K562 (cell line): ENCODE measurements around the gene EXOC4. TPM values are rescaled to one million over a fixed set of nuclear protein-coding genes. Genes with fewer than 3 reads are reported as not detected.

Source experiments
- ATAC-seq: fragments of 200-7000 bp; cut with Tn5 transposase; 3 replicates; pipeline ENCODE4 v1.9.1; 2020; ENCODE audit warnings: moderate library complexity
- BruUV-seq: library from RNA; stranded (reverse); fragments of 400-500 nt; replicated peaks from 2 replicates; lab custom pipeline; 2021; lab: Mats Ljungman, UMichigan
- CTCF ChIA-PET: fragments of 300-600 bp; formaldehyde crosslinking; extraction: SDS; loops from one replicate; lab custom pipeline; 2021; ENCODE audit warnings: low intra/inter-chr PET ratio; lab: Yijun Ruan, JAX
- POLR2A ChIA-PET: fragments of 300-600, 350-650 bp; sonication (Branson Sonifier 250); formaldehyde crosslinking; extraction: SDS; loops from one replicate; lab custom pipeline; 2021; ENCODE audit warnings: antibody characterized with exemption, inconsistent platforms; lab: Yijun Ruan, JAX
- DNase-seq, 4 experiments: peaks; one replicate each; pipeline versions ENCODE4 v3.0.0 to v3.0.0-alpha.2; 2011 to 2018; ENCODE audit warnings: low spot score in 3 of 4, mixed read lengths in 3 of 4; ENCODE audit errors: extremely low read depth in 1 of 4
- FAIRE-seq: peaks from 2 replicates; lab custom pipeline; 2011; peaks lifted over from hg19 to GRCh38; lab: Jason Lieb, UNC
- H2AFZ ChIP-seq: 2 replicates; pipeline ENCODE4 v1.6.0; 2011; ENCODE audit warnings: low read depth, low read length, control low read depth, inconsistent platforms
- H3K27ac ChIP-seq: fragments of 200-600 bp; 3 replicates; pipeline ENCODE4 v1.8.0; 2011; ENCODE audit warnings: low read depth, mild to moderate bottlenecking, control low read depth, inconsistent platforms, low read length, moderate library complexity, mixed read lengths; ENCODE audit errors: extremely low read depth
- H3K27me3 ChIP-seq, 2 experiments: fragments of 300-600 bp in 1 of 2; 2 replicates in 1 of 2; 3 replicates in 1 of 2; pipeline versions ENCODE4 v1.6.0 to v1.8.0; 2011; ENCODE audit warnings: inconsistent platforms in 2 of 2, low read length in 2 of 2, mild to moderate bottlenecking in 1 of 2, mixed read lengths in 1 of 2, moderate library complexity in 1 of 2; ENCODE audit not compliant: control insufficient read depth in 2 of 2, insufficient read depth in 2 of 2
- H3K36me3 ChIP-seq: fragments of 300-600 bp; 3 replicates; pipeline ENCODE4 v1.8.0; 2011; ENCODE audit warnings: mild to moderate bottlenecking, low read length, inconsistent platforms; ENCODE audit not compliant: control insufficient read depth, insufficient read depth
- H3K4me1 ChIP-seq, 2 experiments: fragments of 200-600 bp in 1 of 2; replicated peaks in 1 of 2; 2 replicates in 1 of 2; 3 replicates in 1 of 2; pipeline versions ENCODE4 v1.5.1 to v1.8.0; 2011; ENCODE audit warnings: inconsistent platforms in 2 of 2, low read length in 2 of 2, mild to moderate bottlenecking in 1 of 2, mixed read lengths in 1 of 2, moderate library complexity in 1 of 2; ENCODE audit not compliant: control insufficient read depth in 2 of 2, insufficient read depth in 2 of 2
- H3K4me2 ChIP-seq: 2 replicates; pipeline ENCODE4 v1.6.1; 2011; ENCODE audit warnings: low read length, control low read depth, inconsistent platforms, mixed read lengths; ENCODE audit not compliant: insufficient read depth
- H3K4me3 ChIP-seq: fragments of 200-600 bp; sonication (generic), shearing (Covaris generic); 2 replicates; pipeline ENCODE4 v1.5.1; 2016; ENCODE audit warnings: control low read depth, inconsistent platforms
- H3K79me2 ChIP-seq: fragments of 200-600 bp; 3 replicates; pipeline ENCODE4 v1.8.0; 2011; ENCODE audit warnings: low read length, inconsistent platforms; ENCODE audit not compliant: control insufficient read depth, insufficient read depth
- H3K9ac ChIP-seq, 2 experiments: 2 replicates each; pipeline versions ENCODE4 v1.6.0 to v1.6.1; 2011; ENCODE audit warnings: low read depth in 2 of 2, low read length in 2 of 2, control low read depth in 1 of 2, inconsistent platforms in 1 of 2, mild to moderate bottlenecking in 1 of 2, mixed read lengths in 1 of 2; ENCODE audit not compliant: insufficient read depth in 1 of 2
- H3K9me1 ChIP-seq: one replicate; pipeline ENCODE4 v1.6.0; 2011; ENCODE audit warnings: inconsistent platforms, mild to moderate bottlenecking, low read length, moderate library complexity; ENCODE audit not compliant: control insufficient read depth, insufficient read depth
- H3K9me3 ChIP-seq: replicated peaks from 2 replicates; pipeline ENCODE4 v1.5.1; 2011; ENCODE audit warnings: low read depth, low read length, inconsistent platforms; ENCODE audit not compliant: control insufficient read depth, insufficient read depth
- H4K20me1 ChIP-seq: replicated peaks from 2 replicates; pipeline ENCODE4 v1.6.1; 2011; ENCODE audit warnings: low read length, inconsistent platforms, mixed read lengths; ENCODE audit not compliant: control insufficient read depth, insufficient read depth
- CC2D1A ChIP-seq: fragments of 450-650 bp; IDR thresholded peaks from 2 replicates; pipeline ENCODE4 v1.6.1; 2017; ENCODE audit warnings: mild to moderate bottlenecking
- CEBPZ ChIP-seq: fragments of 150-350 bp; IDR thresholded peaks from 2 replicates; pipeline ENCODE4 v1.6.1; 2014; ENCODE audit warnings: low read depth, mild to moderate bottlenecking, low read length, borderline replicate concordance
- MEIS2 ChIP-seq: fragments of 450-650 bp; IDR thresholded peaks from 2 replicates; pipeline ENCODE4 v1.6.1; 2014; ENCODE audit warnings: mild to moderate bottlenecking; ENCODE audit not compliant: partially characterized antibody
- RBBP5 ChIP-seq: fragments of 200-600 bp; sonication (generic); IDR thresholded peaks from 2 replicates; pipeline ENCODE4 v1.6.1; 2012; ENCODE audit warnings: borderline replicate concordance, mild to moderate bottlenecking, low read length, control low read depth, inconsistent platforms; ENCODE audit not compliant: insufficient read depth, poor library complexity, severe bottlenecking
- SMAD2 ChIP-seq: fragments of 150-350 bp; IDR thresholded peaks from 2 replicates; pipeline ENCODE4 v1.6.1; 2014; ENCODE audit warnings: low read depth, mild to moderate bottlenecking, low read length
- SPI1 ChIP-seq: IDR thresholded peaks from 2 replicates; pipeline ENCODE4 v1.6.1; 2011; ENCODE audit warnings: low read depth, low read length, control low read depth, borderline replicate concordance
- TAF15 ChIP-seq: fragments of 200-400 bp; formaldehyde crosslinking; IDR thresholded peaks from 2 replicates; pipeline ENCODE4 v1.6.1; 2017; ENCODE audit warnings: mild to moderate bottlenecking, low read depth, low read length, moderate library complexity
- TARDBP ChIP-seq: fragments of 450-650 bp; IDR thresholded peaks from 2 replicates; pipeline ENCODE4 v1.6.1; 2016
- ZFPM2 ChIP-seq: fragments of 250-450 bp; sonication (Bioruptor Pico); IDR thresholded peaks from 2 replicates; pipeline ENCODE4 v1.5.1; 2022; ENCODE audit warnings: mild to moderate bottlenecking
- ZNF23 ChIP-seq: fragments of 250-450 bp; sonication (Bioruptor Pico); IDR thresholded peaks from 2 replicates; pipeline ENCODE4 v1.4.0; 2020; ENCODE audit warnings: mild to moderate bottlenecking
- WGBS: fragments of 100-300 bp; shearing (Covaris generic); methylation state at CpG from one replicate; pipeline ENCODE4 v1.1.6; 2016; ENCODE audit warnings: low coverage, mixed read lengths; ENCODE audit not compliant: insufficient coverage; ENCODE audit errors: missing lambda C conversion rate; 5-methylcytosine and 5-hydroxymethylcytosine counted together
- in situ Hi-C: fragments of 300-500 bp; cut with MboI; formaldehyde crosslinking; loops from 4 replicates; pipeline ENCODE4 v1.15.0; 2018; ENCODE audit warnings: inconsistent platforms, mixed read lengths
- intact Hi-C: fragments of 100-400 bp; cut with micrococcal nuclease; formaldehyde crosslinking; loops from 2 replicates; pipeline ENCODE4 v1.14.2; 2022
- polyA plus RNA-seq, 8 experiments: library from polyadenylated mRNA; depleted of rRNA in 4 of 8; stranded (reverse) in 5 of 8; unstranded in 3 of 8; fragments of >200 nt; fragmentation: Nextera tagmentation in 2 of 8; fragmentation: Illumina TruSeq in 1 of 8; extraction: Ambion mirVana in 2 of 8; extraction: Trizol in 1 of 8; gene quantifications; 2 replicates each; pipeline versions ENCODE4 v1.2.1 to v1.2.3, GENCODE V29; 2011 to 2014; ENCODE audit warnings: inconsistent platforms in 1 of 8, missing spikeins in 1 of 8
- total RNA-seq, 7 experiments: library from RNA; depleted of rRNA in 6 of 7; stranded (reverse); fragments of >200 nt in 6 of 7; fragmentation: Illumina TruSeq in 2 of 7; extraction: Trizol in 2 of 7; gene quantifications; 2 replicates each; pipeline versions ENCODE4 v1.2.1 to v1.2.3, GENCODE V29; 2011 to 2021; ENCODE audit warnings: low replicate concordance in 1 of 7
- TF ChIP-seq, protein P1 (sequence below): sonication (generic); formaldehyde crosslinking; IDR thresholded peaks from 2 replicates; pipeline ENCODE4 v1.8.1; 2023; ENCODE audit warnings: mild to moderate bottlenecking, missing genetic modification reagents
- TF ChIP-seq, protein P2 (sequence below): fragments of 250-450 bp; sonication (Bioruptor Pico); IDR thresholded peaks from 2 replicates; pipeline ENCODE4 v1.8.0; 2022; ENCODE audit warnings: inconsistent platforms

EXOC4 gene
- total and polyA plus RNA-seq, 9 of the 15 experiments (the other 6 are each of a cell fraction or from before 2014, with no cell fraction given): 18.5 to 73.1 (median 46.6) TPM

DNA sequence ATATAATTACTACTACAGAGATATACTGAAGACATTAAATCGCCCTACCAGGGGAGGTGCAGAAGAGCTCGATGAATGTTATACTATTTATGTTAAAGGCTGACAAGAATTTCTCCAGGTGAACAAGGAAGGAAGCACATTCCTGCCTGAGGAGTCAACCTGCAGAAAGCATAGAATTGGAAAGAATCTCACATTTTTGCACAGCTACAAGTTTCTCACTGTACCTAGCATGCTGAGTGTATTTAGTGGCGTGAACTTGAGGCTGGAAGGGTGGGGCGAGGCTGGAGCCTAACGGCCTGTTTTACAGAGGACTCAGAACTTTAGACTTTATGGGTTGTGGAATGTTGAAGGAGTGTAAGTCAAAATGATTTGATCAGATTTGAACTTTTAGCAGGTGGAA is 500.6 kb downstream of the EXOC4 start:
- WGBS: 9% methylated on average over 5 of the region's 5 CpGs
- no peaks in the 10 kb centered on the region for H3K9me1 ChIP-seq
- no peak overlapping the region for H3K27ac ChIP-seq
- CTCF ChIA-PET: no interaction called here
- in situ Hi-C loops (no loop called here), intact Hi-C loops (no loop called here)
- H3K79me2 ChIP-seq: no peaks in the 10 kb centered on the region
- no peaks in the 10 kb centered on the region for H3K27me3 ChIP-seq
- DNase-seq (no peak), FAIRE-seq (no peak), ATAC-seq (no peak)
- no peak overlapping the region for H3K4me3 ChIP-seq
- H3K36me3 ChIP-seq: no peaks in the 10 kb centered on the region
- no TSS peak for BruUV-seq
- no peaks in the 10 kb centered on the region for H3K9me3 ChIP-seq
- POLR2A ChIA-PET: interaction anchor here (0.8 to 1.5 kb wide), 2 partner anchors 13 to 374 kb away, joined by 3 to 4 read pairs; partner anchors contain the start of gene LRGUK
- H3K9ac ChIP-seq: no peak overlapping the region
- no peaks in the 10 kb centered on the region for H3K4me1 ChIP-seq
- H3K4me2 ChIP-seq: no peak overlapping the region
- H4K20me1 ChIP-seq: no peaks in the 10 kb centered on the region; the same call in 1 of the 2 replicates
- H2AFZ ChIP-seq: no peak overlapping the region
- TF ChIP-seq SPI1: no peak
- no peak for TF ChIP-seq TARDBP
- no peak for TF ChIP-seq ZFPM2 (CRISPR knock-in tag)
- no peak for TF ChIP-seq SMAD2
- TF ChIP-seq TAF15: no peak
- TF ChIP-seq, protein P1, sequence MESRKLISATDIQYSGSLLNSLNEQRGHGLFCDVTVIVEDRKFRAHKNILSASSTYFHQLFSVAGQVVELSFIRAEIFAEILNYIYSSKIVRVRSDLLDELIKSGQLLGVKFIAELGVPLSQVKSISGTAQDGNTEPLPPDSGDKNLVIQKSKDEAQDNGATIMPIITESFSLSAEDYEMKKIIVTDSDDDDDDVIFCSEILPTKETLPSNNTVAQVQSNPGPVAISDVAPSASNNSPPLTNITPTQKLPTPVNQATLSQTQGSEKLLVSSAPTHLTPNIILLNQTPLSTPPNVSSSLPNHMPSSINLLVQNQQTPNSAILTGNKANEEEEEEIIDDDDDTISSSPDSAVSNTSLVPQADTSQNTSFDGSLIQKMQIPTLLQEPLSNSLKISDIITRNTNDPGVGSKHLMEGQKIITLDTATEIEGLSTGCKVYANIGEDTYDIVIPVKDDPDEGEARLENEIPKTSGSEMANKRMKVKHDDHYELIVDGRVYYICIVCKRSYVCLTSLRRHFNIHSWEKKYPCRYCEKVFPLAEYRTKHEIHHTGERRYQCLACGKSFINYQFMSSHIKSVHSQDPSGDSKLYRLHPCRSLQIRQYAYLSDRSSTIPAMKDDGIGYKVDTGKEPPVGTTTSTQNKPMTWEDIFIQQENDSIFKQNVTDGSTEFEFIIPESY (CRISPR knock-in tag): no peak
- TF ChIP-seq RBBP5: no peak
- TF ChIP-seq CEBPZ: no peak
- no peak for TF ChIP-seq ZNF23 (CRISPR knock-in tag)
- no peak for TF ChIP-seq MEIS2
- TF ChIP-seq CC2D1A: no peak
- TF ChIP-seq, protein P2, sequence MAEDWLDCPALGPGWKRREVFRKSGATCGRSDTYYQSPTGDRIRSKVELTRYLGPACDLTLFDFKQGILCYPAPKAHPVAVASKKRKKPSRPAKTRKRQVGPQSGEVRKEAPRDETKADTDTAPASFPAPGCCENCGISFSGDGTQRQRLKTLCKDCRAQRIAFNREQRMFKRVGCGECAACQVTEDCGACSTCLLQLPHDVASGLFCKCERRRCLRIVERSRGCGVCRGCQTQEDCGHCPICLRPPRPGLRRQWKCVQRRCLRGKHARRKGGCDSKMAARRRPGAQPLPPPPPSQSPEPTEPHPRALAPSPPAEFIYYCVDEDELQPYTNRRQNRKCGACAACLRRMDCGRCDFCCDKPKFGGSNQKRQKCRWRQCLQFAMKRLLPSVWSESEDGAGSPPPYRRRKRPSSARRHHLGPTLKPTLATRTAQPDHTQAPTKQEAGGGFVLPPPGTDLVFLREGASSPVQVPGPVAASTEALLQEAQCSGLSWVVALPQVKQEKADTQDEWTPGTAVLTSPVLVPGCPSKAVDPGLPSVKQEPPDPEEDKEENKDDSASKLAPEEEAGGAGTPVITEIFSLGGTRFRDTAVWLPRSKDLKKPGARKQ: no peak
